ENCODE measurements around the gene PARD3B.
A peak's percentile ranks its signal among the peaks of the same experiment; 100 is the strongest.

PARD3B gene

GRCh38 chr2:204604061-204604460 is 58.8 kb downstream of the PARD3B start:
- Histone ChIP-seq H3K4me2 (ENCODE audit: low read length) (no peak overlapping the region), H3K9me3 (replicated peaks; ENCODE audit: low read length) (no peaks in the 10 kb centered on the region), H3K4me3 (ENCODE audit: low read length) (no peak overlapping the region), H3K4me1 (ENCODE audit: control insufficient read depth, insufficient read depth, low read length) (peaks cover 8% of the 10 kb centered on the region), H3K9ac (ENCODE audit: low read depth, low read length) (no peak overlapping the region), H3K36me3 (ENCODE audit: insufficient read depth, low read length) (no peaks in the 10 kb centered on the region), H3K27me3 (ENCODE audit: control insufficient read depth, insufficient read depth, low read length) (no peaks in the 10 kb centered on the region)

- Histone ChIP-seq H3K9ac (ENCODE audit: low read depth, low read length) (no peak overlapping the region), H3K4me2 (ENCODE audit: low read length) (peak overlapping the region; percentile 31), H3K4me1 (ENCODE audit: control insufficient read depth, insufficient read depth, low read length) (peaks cover 16% of the 10 kb centered on the region), H3K9me3 (replicated peaks; ENCODE audit: low read length) (no peaks in the 10 kb centered on the region), H3K27me3 (ENCODE audit: control insufficient read depth, insufficient read depth, low read length) (no peaks in the 10 kb centered on the region), H3K4me3 (ENCODE audit: low read length) (no peak overlapping the region), H3K36me3 (ENCODE audit: insufficient read depth, low read length) (no peaks in the 10 kb centered on the region)
Measured at GRCh38 chr2:204608237-204608939, 63.1 kb downstream of the PARD3B start.

GRCh38 chr2:204611017-204611631 is 65.8 kb downstream of the PARD3B start:
- no peaks in the 10 kb centered on the region for H3K36me3 ChIP-seq (ENCODE audit: insufficient read depth, low read length)
- peaks cover 10% of the 10 kb centered on the region for H3K4me1 ChIP-seq (ENCODE audit: control insufficient read depth, insufficient read depth, low read length)
- no peak overlapping the region for H3K4me2 ChIP-seq (ENCODE audit: low read length)
- no peak overlapping the region for H3K4me3 ChIP-seq (ENCODE audit: low read length)
- no peaks in the 10 kb centered on the region for H3K9me3 ChIP-seq (replicated peaks; ENCODE audit: low read length)
- no peak overlapping the region for H3K9ac ChIP-seq (ENCODE audit: low read depth, low read length)
- H3K27me3 ChIP-seq (ENCODE audit: control insufficient read depth, insufficient read depth, low read length), result no peaks in the 10 kb centered on the region

- Histone ChIP-seq H3K4me2 (ENCODE audit: low read length) (no peak overlapping the region), H3K4me3 (ENCODE audit: low read length) (no peak overlapping the region), H3K9ac (ENCODE audit: low read depth, low read length) (no peak overlapping the region), H3K36me3 (ENCODE audit: insufficient read depth, low read length) (no peaks in the 10 kb centered on the region), H3K27me3 (ENCODE audit: control insufficient read depth, insufficient read depth, low read length) (no peaks in the 10 kb centered on the region), H3K9me3 (replicated peaks; ENCODE audit: low read length) (no peaks in the 10 kb centered on the region), H3K4me1 (ENCODE audit: control insufficient read depth, insufficient read depth, low read length) (peaks cover 10% of the 10 kb centered on the region)
Measured at GRCh38 chr2:204611764-204612163, 66.5 kb downstream of the PARD3B start.

- Histone ChIP-seq H3K36me3 (ENCODE audit: insufficient read depth, low read length) (no peaks in the 10 kb centered on the region), H3K4me1 (ENCODE audit: control insufficient read depth, insufficient read depth, low read length) (peaks cover 10% of the 10 kb centered on the region), H3K9me3 (replicated peaks; ENCODE audit: low read length) (no peaks in the 10 kb centered on the region), H3K4me2 (ENCODE audit: low read length) (no peak overlapping the region), H3K4me3 (ENCODE audit: low read length) (no peak overlapping the region), H3K27me3 (ENCODE audit: control insufficient read depth, insufficient read depth, low read length) (no peaks in the 10 kb centered on the region), H3K9ac (ENCODE audit: low read depth, low read length) (no peak overlapping the region)
Measured at GRCh38 chr2:204613635-204614034, 68.4 kb downstream of the PARD3B start.

GRCh38 chr2:204615456-204615855 is 70.2 kb downstream of the PARD3B start:
- Histone ChIP-seq H3K27me3 (ENCODE audit: control insufficient read depth, insufficient read depth, low read length) (no peaks in the 10 kb centered on the region), H3K4me1 (ENCODE audit: control insufficient read depth, insufficient read depth, low read length) (peaks cover 10% of the 10 kb centered on the region), H3K9me3 (replicated peaks; ENCODE audit: low read length) (no peaks in the 10 kb centered on the region), H3K9ac (ENCODE audit: low read depth, low read length) (no peak overlapping the region), H3K36me3 (ENCODE audit: insufficient read depth, low read length) (no peaks in the 10 kb centered on the region), H3K4me3 (ENCODE audit: low read length) (no peak overlapping the region), H3K4me2 (ENCODE audit: low read length) (no peak overlapping the region)

GRCh38 chr2:204625135-204625534 is 79.9 kb downstream of the PARD3B start:
- no peak overlapping the region for H3K9ac ChIP-seq (ENCODE audit: low read depth, low read length)
- H3K4me3 ChIP-seq (ENCODE audit: low read length), result no peak overlapping the region
- H3K36me3 ChIP-seq (ENCODE audit: insufficient read depth, low read length), result no peaks in the 10 kb centered on the region
- no peaks in the 10 kb centered on the region for H3K27me3 ChIP-seq (ENCODE audit: control insufficient read depth, insufficient read depth, low read length)
- H3K9me3 ChIP-seq (replicated peaks; ENCODE audit: low read length), result no peaks in the 10 kb centered on the region
- no peak overlapping the region for H3K4me2 ChIP-seq (ENCODE audit: low read length)
- H3K4me1 ChIP-seq (ENCODE audit: control insufficient read depth, insufficient read depth, low read length), result peaks cover 4% of the 10 kb centered on the region

- Histone ChIP-seq H3K4me2 (ENCODE audit: low read length) (no peak overlapping the region), H3K4me3 (ENCODE audit: low read length) (no peak overlapping the region), H3K9me3 (replicated peaks; ENCODE audit: low read length) (no peaks in the 10 kb centered on the region), H3K27me3 (ENCODE audit: control insufficient read depth, insufficient read depth, low read length) (no peaks in the 10 kb centered on the region), H3K4me1 (ENCODE audit: control insufficient read depth, insufficient read depth, low read length) (peaks cover 4% of the 10 kb centered on the region), H3K36me3 (ENCODE audit: insufficient read depth, low read length) (no peaks in the 10 kb centered on the region), H3K9ac (ENCODE audit: low read depth, low read length) (no peak overlapping the region)
Measured at GRCh38 chr2:204628926-204629712, 83.8 kb downstream of the PARD3B start.

GRCh38 chr2:204632410-204632809 is 87.1 kb downstream of the PARD3B start:
- Histone ChIP-seq H3K27me3 (ENCODE audit: control insufficient read depth, insufficient read depth, low read length) (no peaks in the 10 kb centered on the region), H3K4me3 (ENCODE audit: low read length) (no peak overlapping the region), H3K36me3 (ENCODE audit: insufficient read depth, low read length) (no peaks in the 10 kb centered on the region), H3K9me3 (replicated peaks; ENCODE audit: low read length) (no peaks in the 10 kb centered on the region), H3K4me2 (ENCODE audit: low read length) (no peak overlapping the region), H3K9ac (ENCODE audit: low read depth, low read length) (no peak overlapping the region), H3K4me1 (ENCODE audit: control insufficient read depth, insufficient read depth, low read length) (peaks cover 4% of the 10 kb centered on the region)

- Histone ChIP-seq H3K4me3 (ENCODE audit: low read length) (no peak overlapping the region), H3K9me3 (replicated peaks; ENCODE audit: low read length) (no peaks in the 10 kb centered on the region), H3K4me1 (ENCODE audit: control insufficient read depth, insufficient read depth, low read length) (no peaks in the 10 kb centered on the region), H3K9ac (ENCODE audit: low read depth, low read length) (no peak overlapping the region), H3K4me2 (ENCODE audit: low read length) (no peak overlapping the region), H3K27me3 (ENCODE audit: control insufficient read depth, insufficient read depth, low read length) (no peaks in the 10 kb centered on the region), H3K36me3 (ENCODE audit: insufficient read depth, low read length) (no peaks in the 10 kb centered on the region)
Measured at GRCh38 chr2:204634564-204634963, 89.3 kb downstream of the PARD3B start.

GRCh38 chr2:204635478-204635877 is 90.2 kb downstream of the PARD3B start:
- Histone ChIP-seq H3K4me3 (ENCODE audit: low read length) (no peak overlapping the region), H3K4me2 (ENCODE audit: low read length) (no peak overlapping the region), H3K36me3 (ENCODE audit: insufficient read depth, low read length) (no peaks in the 10 kb centered on the region), H3K4me1 (ENCODE audit: control insufficient read depth, insufficient read depth, low read length) (no peaks in the 10 kb centered on the region), H3K9me3 (replicated peaks; ENCODE audit: low read length) (no peaks in the 10 kb centered on the region), H3K9ac (ENCODE audit: low read depth, low read length) (no peak overlapping the region), H3K27me3 (ENCODE audit: control insufficient read depth, insufficient read depth, low read length) (no peaks in the 10 kb centered on the region)

All from skeletal muscle satellite cell (primary cell).